Esophagus squamous epithelium (tissue), 4 donors: ENCODE data around the gene PTGES.

Experiments
- POLR2A ChIP-seq, 4 donors: fragments of 450-650 bp; IDR thresholded peaks; one replicate each; pipeline ENCODE4 v1.6.1; 2017; ENCODE audit warnings: antibody characterized with exemption in 4 of 4, mild to moderate bottlenecking in 4 of 4, moderate library complexity in 3 of 4
- TF ChIP-seq, protein P1 (sequence below), 6 experiments: fragments of 450-650 bp in 4 of 6; fragments of 200-600 bp in 2 of 6; sonication (generic) in 2 of 6; IDR thresholded peaks; one replicate each; pipeline ENCODE4 v1.5.1; 2016 to 2019; ENCODE audit warnings: antibody characterized with exemption in 6 of 6, mild to moderate bottlenecking in 4 of 6, moderate library complexity in 4 of 6

DNA sequence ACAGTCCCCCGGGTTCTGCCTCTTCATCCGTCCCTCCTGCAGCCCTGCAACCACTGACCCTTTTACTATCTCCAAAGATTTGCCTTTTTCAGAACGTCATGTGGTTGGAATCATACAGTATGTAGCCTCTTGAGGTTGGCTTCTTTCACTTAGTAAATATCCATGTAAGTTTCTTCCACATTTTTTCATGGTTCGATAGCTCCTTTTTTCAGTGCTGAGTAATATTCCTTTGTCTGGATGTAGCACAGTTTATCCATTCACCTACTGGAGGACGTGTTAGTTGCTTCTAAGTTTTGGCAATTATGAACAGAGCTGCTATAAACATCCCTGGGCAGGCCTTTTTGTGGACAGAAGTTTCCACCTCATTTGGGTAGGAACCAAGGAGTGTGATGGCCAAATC is 60.3 kb downstream of the PTGES start:
- no peak for TF ChIP-seq POLR2A (IDR thresholded peaks at IDR 0.05)
- TF ChIP-seq, protein P1, sequence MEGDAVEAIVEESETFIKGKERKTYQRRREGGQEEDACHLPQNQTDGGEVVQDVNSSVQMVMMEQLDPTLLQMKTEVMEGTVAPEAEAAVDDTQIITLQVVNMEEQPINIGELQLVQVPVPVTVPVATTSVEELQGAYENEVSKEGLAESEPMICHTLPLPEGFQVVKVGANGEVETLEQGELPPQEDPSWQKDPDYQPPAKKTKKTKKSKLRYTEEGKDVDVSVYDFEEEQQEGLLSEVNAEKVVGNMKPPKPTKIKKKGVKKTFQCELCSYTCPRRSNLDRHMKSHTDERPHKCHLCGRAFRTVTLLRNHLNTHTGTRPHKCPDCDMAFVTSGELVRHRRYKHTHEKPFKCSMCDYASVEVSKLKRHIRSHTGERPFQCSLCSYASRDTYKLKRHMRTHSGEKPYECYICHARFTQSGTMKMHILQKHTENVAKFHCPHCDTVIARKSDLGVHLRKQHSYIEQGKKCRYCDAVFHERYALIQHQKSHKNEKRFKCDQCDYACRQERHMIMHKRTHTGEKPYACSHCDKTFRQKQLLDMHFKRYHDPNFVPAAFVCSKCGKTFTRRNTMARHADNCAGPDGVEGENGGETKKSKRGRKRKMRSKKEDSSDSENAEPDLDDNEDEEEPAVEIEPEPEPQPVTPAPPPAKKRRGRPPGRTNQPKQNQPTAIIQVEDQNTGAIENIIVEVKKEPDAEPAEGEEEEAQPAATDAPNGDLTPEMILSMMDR (IDR thresholded peaks at IDR 0.05), result no peak
